CD4-positive, alpha-beta T cell treated with Interleukin-10 for 1 hour (primary cell): ENCODE results near the gene ALDH16A1.
"Not testable (repeated sequence)": the region's sequence is repeated elsewhere in the genome, so short reads cannot be mapped to it uniquely, and the experiment has no call there.

ENCODE experiments used
- DNase-seq: peaks from one replicate; pipeline ENCODE4 v3.0.0-alpha.2; 2020

ALDH16A1 gene

GRCh38 chr19:49468746-49469447, 15.9 kb downstream of the ALDH16A1 start:
- DNase-seq = peak; percentile 98

DNA sequence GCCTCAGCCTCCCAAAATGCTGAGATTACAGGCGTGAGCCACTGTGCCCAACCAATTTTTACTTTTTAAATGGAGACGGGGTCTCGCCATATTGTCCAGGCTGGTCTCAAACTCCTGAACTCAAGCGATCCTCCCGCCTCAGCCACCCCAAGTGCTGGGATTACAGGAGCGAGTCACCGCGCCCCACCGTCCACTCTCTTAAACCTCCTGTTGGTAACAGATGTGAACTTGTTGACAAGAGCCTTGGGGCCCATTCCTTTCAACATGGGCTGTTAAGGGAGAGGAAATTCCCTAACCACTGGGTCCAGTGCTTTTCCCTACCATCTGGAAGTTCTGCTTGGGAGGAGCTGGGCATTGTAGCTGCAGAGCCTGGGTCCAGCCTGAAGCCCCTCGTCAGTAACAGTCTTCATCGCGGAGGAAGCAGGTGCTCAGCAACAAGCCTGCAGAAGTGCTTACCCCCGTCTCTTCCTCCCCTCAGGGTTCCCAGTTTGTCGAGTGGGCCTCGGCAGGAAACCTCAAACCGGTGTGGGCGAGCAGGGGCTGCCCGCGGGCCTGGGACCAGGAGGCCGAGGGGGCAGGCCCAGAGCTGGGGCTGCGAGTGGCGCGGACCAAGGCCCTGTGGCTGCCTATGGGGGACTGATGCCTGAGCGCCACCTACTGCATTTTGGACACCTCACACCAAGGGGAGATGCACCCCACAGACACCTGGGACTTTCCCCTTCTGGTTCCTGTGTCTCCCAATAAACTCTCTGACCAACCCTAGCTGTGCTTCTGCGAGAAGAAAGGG, 17.0 kb downstream of the ALDH16A1 start:
- DNase-seq = peak; percentile 94

- no peak for DNase-seq
These were observed 17.6 kb downstream of the ALDH16A1 start for GRCh38 chr19:49470615-49470978.

DNA sequence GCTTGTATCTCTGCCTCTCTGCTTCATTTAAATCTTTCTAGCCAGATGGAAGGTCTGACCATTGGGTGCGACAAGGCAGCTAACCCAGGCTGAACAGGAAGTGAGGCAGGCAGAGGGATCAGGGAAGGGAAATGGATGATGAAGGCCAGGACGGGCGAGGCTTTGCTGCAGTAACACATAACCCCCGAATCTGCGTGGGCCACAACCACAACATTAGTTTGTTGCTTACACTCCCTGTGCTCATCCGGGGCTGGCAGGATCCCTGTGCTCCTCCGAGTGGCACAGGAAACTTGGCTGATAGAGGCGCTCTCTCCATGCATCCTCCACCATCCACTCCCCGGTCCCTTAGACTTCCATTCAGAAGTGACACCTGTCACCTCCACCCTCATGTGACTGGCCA, 19.9 kb downstream of the ALDH16A1 start:
- no peak for DNase-seq

- not testable (repeated sequence) for DNase-seq
These were observed 20.5 kb downstream of the ALDH16A1 start for GRCh38 chr19:49473501-49473867.

DNA sequence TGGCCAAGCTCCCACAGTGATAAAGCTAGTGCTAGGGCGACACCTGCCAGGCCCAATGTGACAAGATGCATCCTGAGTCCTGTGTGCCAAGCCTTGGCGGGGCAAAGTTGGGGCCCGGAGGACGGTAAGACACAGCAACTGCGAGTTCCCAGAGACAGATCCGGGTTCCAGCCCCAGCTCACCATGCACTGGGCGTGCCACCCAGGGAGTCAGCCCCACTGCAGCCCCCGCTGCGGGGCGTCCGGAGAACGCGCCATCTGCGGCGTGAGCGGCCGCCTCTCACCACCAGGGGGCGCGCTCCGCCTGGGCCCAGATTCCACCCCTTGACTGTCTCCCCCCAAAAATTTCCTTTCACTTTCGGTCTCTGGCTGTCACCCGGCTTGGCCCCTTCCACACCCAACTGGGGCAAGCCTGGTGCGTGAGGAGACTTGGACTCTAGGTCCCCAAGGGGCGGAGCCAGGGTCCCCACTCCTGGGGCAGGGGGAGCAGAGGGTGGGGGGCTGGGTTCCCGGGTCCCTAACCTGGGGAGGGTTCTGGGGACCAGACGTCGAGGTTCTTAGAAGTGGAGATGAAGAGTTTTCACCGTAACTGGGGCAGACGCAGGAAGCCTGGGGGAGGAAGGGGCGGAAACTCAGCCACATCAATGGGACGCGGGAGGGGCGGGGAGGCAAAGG, 21.0 kb downstream of the ALDH16A1 start, which contains the start of gene FLT3LG:
Gene FLT3LG, plus strand, starts transcription at position 348 of the 674 bp plus-strand sequence. CDS start 425 bp downstream, outside the sequence.
- peak; percentile 96 for DNase-seq

DNA sequence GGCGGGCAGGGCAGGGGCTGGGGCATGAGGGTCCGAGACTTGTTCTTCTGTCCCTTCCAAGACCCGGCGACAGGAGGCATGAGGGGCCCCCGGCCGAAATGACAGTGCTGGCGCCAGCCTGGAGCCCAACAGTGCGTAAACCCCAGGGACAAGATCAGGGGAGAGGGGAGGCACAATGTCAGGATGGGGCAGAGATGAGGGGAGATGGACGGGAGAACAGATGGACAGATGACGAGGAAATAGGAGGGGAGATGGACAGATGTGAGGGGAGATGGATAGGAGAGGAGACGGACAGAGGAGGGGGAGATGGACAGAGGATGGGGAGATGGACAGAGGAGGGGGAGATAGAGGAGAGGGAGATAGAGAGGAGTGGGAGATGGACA, 21.5 kb downstream of the ALDH16A1 start:
- no peak for DNase-seq

DNA sequence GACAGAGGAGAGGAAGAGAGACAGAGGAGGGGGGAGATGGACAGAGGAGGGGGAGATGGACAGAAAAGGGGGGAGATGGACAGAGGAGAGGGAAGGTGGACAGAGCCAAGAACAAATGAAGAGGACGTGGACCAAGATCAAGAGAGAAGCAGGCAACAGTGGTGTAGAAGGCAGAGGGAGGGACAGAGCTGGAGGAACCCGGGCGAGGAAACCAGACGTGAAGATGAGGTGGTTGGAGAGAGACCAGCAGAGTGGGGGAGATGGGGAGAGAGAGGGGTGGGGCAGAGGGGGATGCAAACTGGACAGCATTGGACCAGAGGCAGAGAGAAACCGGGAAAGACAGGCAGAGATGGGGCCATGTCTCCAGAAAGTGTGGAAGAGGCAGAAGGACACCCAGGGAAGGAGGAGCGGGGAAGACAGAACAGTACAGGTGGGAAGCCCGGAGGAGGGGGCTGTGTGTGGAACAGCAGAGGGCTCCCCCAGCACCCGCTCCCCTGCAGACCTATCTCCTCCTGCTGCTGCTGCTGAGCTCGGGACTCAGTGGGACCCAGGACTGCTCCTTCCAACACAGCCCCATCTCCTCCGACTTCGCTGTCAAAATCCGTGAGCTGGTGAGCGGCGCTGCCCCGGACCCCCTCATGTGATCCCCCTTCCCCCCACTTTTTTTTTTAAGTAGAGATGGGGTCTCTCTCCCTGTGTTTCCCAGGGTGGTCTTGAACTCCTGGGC, 22.3 kb downstream of the ALDH16A1 start:
- peak; percentile 30 for DNase-seq

DNA sequence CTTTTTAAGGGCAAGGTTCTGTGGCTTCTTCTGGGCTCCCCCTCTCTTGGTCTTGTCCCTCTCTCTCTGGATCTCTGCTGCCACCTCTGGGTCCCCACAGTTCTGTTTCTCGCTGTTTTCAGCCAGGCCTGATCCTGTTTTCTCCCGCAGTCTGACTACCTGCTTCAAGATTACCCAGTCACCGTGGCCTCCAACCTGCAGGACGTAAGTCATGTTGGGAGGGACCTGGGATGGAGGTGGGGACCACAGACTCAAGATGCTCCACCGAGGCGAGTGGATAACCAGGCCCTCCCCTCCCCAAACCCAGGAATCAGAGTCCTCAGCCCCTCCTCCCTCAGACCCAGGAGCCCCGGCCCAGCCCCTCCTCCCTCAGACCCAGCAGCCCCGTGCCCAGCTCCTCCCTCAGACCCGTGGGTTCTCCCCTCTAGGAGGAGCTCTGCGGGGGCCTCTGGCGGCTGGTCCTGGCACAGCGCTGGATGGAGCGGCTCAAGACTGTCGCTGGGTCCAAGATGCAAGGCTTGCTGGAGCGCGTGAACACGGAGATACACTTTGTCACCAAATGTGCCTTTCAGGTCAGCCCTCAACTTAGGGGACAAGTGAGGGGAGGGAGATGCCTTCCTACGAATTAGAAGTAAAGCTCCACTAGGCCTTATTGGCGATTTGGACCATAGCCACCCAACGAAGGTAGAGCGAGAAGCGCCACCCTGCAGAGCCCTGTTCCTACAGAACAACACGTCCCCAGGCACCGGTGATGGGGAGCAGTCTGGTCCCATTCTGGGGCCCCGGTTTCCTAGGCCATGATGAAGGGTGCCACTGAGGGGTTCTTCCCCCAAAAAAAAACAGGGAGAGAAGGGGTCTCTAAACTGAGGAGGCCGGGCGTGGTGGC, 23.2 kb downstream of the ALDH16A1 start:
- peak; percentile 76 for DNase-seq

DNA sequence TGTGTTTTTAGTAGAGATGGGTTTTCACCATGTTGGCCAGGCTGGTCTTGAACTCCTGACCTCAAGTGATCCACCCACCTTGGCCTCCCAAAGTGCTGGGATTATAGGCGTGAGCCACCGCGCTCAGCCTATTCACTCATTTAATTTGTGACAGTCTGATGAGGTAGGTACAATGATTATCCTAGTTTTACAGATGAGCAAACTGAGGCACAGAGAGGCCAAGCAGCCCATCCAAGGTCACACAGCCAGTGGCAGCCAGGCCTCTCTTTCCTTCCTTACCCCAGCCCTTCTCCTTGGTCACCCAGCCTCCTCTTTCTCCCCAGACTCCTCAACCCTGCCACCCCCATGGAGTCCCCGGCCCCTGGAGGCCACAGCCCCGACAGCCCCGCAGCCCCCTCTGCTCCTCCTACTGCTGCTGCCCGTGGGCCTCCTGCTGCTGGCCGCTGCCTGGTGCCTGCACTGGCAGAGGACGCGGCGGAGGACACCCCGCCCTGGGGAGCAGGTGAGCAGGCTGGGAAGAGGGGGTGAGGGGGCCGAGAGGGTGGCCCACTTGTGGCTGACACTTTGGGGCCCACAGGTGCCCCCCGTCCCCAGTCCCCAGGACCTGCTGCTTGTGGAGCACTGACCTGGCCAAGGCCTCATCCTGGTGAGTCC, 27.1 kb downstream of the ALDH16A1 start:
- no peak for DNase-seq

- DNase-seq = no peak
These were observed 28.1 kb downstream of the ALDH16A1 start for GRCh38 chr19:49481020-49481683.

DNA sequence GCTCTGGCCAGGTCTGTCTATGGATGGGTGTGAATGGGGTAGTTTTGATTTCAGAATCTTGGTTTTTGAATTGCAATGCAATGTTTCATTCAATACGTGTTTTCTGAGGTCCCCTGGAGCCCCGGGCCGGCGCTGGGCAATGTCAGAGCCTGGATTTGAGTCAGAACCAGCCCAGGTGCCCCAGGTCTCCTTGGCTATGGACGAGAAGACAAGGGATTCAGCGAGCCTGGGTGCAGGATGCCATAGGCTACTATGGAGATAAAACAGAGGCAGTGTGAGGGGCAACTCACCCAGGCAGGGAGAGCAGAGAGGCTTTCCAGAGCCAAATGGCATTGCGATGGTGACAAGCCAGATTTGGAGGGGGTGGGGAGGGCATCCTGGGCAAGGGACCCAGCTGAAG, 33.2 kb downstream of the ALDH16A1 start:
- no peak for DNase-seq

DNA sequence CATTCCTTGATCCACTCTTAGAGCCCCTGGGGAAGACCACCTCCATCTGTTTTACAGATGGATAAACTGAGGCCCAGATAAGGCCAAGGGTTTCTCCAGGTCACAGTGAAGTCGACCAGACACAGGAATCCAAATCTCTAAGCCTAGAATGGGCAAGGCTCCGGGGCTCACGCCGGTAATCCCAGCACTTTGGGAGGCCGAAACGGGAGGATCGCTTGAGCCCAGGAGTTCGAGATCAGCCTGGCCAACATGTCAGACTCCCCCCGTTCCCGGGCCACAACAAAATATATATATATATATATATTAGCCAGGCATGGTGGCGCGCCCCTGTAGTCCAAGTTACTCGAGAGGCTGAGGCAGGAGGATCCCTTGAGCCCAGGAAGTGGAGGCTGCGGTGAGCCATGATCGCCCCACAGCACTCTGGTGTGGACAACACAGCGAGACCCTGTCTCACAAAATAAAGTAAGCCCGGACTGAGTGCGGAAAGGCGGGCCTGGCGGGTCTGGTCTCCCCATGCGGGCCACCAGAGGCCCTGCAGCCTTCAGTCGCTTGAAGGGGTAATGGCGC, 33.8 kb downstream of the ALDH16A1 start:
- no peak for DNase-seq

DNA sequence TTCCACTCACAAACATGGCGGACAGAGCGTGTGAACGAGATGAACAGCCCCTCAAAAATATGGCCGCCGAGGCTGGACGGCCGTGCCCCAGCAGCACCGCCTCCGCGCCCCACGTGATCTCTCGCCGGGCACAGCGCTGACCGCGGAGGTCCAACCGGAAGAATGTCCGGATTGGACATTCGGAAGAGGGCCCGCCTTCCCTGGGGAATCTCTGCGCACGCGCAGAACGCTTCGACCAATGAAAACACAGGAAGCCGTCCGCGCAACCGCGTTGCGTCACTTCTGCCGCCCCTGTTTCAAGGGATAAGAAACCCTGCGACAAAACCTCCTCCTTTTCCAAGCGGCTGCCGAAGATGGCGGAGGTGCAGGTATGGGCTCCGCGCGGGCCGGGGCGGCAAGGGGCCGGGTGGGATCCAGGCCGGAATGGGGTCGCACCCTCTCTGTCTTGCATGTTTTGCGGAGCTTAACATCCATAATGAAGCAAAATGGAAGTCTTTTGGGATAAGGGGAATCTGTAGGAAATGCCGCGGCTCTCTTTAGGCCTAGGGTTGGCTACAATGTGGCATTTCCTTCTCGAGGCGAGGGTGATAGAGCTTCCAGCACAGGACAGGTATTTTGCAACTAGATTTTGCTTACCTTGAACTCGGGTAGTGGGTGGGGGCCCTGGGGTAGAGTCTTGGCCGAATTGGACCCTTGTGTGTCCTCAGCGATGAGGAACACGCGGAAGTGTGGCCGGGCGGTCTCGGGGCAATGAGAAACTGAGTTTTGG, 34.4 kb downstream of the ALDH16A1 start, which contains the start of gene RPL13A:
Gene RPL13A, plus strand, starts transcription at position 332 of the 769 bp plus-strand sequence. Its CDS starts 22 bp downstream, at position 354.
- DNase-seq = peak; percentile 100

- DNase-seq = no peak
These were observed 35.2 kb downstream of the ALDH16A1 start for GRCh38 chr19:49488046-49488862.

DNA sequence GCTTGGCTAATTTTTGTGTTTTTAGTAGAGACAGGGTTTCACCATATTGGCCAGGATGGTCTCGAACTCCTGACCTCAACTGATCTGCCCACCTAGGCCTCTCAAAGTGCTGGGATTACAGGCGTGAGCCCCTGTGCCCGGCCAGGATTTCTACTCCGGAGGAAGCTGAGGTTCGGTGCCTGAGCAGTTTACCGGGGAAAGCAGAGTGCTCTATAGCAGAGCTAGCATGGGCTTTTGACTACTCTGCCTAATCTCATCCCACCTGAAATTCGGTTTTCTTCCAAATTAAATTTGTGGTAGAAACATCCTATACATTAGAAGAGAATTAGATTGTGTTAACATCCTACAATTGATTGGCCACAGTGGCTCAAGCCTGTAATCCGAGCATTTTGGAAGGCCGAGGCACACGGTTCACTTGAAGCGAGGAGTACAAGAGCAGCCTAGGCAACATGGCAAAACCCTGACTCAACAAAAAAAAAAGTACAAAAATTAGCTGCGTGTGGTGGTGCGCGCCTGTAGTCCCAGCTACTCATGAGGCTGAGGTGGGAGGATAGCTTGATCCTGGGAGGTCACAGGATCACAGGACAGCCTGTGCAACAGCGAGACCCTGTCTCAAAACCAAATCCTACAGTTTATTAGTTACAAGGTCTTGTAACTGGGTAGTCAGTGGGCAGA, 36.0 kb downstream of the ALDH16A1 start:
- no peak for DNase-seq

DNA sequence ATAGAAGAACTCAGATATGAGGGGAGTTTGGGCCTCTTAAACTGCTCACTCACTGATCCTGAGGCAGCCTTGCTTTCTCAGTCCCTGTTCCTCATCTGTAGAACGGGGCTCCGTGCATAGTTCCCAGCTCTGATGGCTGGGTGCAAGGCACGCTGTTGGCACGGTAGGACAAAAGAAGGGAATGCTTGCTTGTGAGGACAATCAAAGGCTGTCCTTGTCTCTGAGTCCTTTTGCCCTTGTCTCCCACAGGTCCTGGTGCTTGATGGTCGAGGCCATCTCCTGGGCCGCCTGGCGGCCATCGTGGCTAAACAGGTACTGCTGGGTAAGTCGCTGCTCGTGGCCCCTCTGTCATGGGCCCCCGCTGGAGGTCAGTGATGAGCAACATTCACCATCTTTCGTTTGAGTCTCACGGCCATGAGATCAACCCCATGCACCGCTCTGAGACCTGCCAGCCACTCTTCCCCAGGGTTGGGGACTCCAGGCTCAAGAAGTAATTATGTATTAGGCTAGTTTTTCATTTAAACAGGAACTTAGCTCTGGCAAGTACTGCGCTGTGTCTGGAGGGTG, 36.7 kb downstream of the ALDH16A1 start:
- peak; percentile 60 for DNase-seq
